PC-9 (cell line): ENCODE data around the gene KCNH2. TPM values are rescaled to one million over a fixed set of nuclear protein-coding genes. Genes with fewer than 3 reads are reported as not detected.

Experiments
- BruUV-seq: library from RNA; stranded (reverse); fragments of 400-500 nt; replicated peaks from 2 replicates; lab custom pipeline; 2021; lab: Mats Ljungman, UMichigan
- CTCF ChIA-PET: fragments of 300-600 bp; sonication (Branson Sonifier 250); formaldehyde crosslinking; loops from one replicate; lab custom pipeline; 2022; ENCODE audit warnings: antibody characterized with exemption; lab: Charles Lee
- POLR2A ChIA-PET: fragments of 300-600 bp; sonication (Branson Sonifier 250); formaldehyde crosslinking; loops from one replicate; lab custom pipeline; 2022; ENCODE audit warnings: antibody characterized with exemption; ENCODE audit not compliant: unreplicated experiment; lab: Charles Lee
- DNase-seq, 2 experiments: peaks; one replicate each; pipeline versions ENCODE4 v3.0.0 to v3.0.0-alpha.2; 2015 to 2022; ENCODE audit warnings: mixed read lengths in 1 of 2
- H2AFZ ChIP-seq: fragments of 200-600 bp; sonication (generic); 2 replicates; pipeline ENCODE4 v1.8.1; 2017; ENCODE audit warnings: antibody characterized with exemption
- H3F3A ChIP-seq: fragments of 200-600 bp; sonication (generic); 2 replicates; pipeline ENCODE4 v1.8.1; 2017; ENCODE audit warnings: antibody characterized with exemption, mild to moderate bottlenecking, low read depth; ENCODE audit not compliant: insufficient read depth
- H3K27ac ChIP-seq: fragments of 200-600 bp; sonication (generic); 2 replicates; pipeline ENCODE4 v1.6.1; 2016; ENCODE audit warnings: mixed run types
- H3K27me3 ChIP-seq: fragments of 200-600 bp; sonication (generic); 2 replicates; pipeline ENCODE4 v1.6.1; 2016; ENCODE audit warnings: low read depth, mixed run types; ENCODE audit not compliant: insufficient read depth
- H3K36me3 ChIP-seq: fragments of 200-600 bp; sonication (generic); 2 replicates; pipeline ENCODE4 v1.6.1; 2016; ENCODE audit warnings: low read depth, mixed run types
- H3K4me1 ChIP-seq: fragments of 200-600 bp; sonication (generic); replicated peaks from 2 replicates; pipeline ENCODE4 v1.6.1; 2016; ENCODE audit warnings: mixed run types; ENCODE audit not compliant: insufficient read depth
- H3K4me2 ChIP-seq: fragments of 200-600 bp; sonication (generic); 2 replicates; pipeline ENCODE4 v1.6.1; 2017; ENCODE audit warnings: mixed run types
- H3K4me3 ChIP-seq: fragments of 200-600 bp; sonication (generic); 2 replicates; pipeline ENCODE4 v1.6.1; 2016; ENCODE audit warnings: mixed run types
- H3K79me2 ChIP-seq: fragments of 200-600 bp; sonication (generic); 2 replicates; pipeline ENCODE4 v1.6.1; 2017; ENCODE audit warnings: low read depth, mixed run types
- H3K9me2 ChIP-seq: fragments of 200-600 bp; sonication (generic); 2 replicates; pipeline ENCODE4 v1.8.1; 2017; ENCODE audit warnings: mild to moderate bottlenecking; ENCODE audit not compliant: insufficient read depth
- H3K9me3 ChIP-seq: fragments of 200-600 bp; sonication (generic); 2 replicates; pipeline ENCODE4 v1.8.1; 2016; ENCODE audit warnings: low read depth; ENCODE audit not compliant: insufficient read depth
- H4K20me1 ChIP-seq: fragments of 200-600 bp; sonication (generic); 2 replicates; pipeline ENCODE4 v1.8.1; 2017; ENCODE audit not compliant: insufficient read depth
- EZH2 ChIP-seq: fragments of 200-600 bp; sonication (generic); IDR thresholded peaks from 2 replicates; pipeline ENCODE4 v1.8.0; 2017; ENCODE audit warnings: antibody characterized with exemption, low read depth
- intact Hi-C: fragments of 100-400 bp; cut with micrococcal nuclease; formaldehyde crosslinking; loops from one replicate; pipeline ENCODE4 v1.10.0; 2022; ENCODE audit not compliant: unreplicated experiment
- total RNA-seq: library from RNA; stranded (reverse); gene quantifications from 2 replicates; pipeline ENCODE4 v1.2.3, GENCODE V29; 2021
- TF ChIP-seq, protein P1 (sequence below): fragments of 200-600 bp; sonication (generic); conservative IDR thresholded peaks from 2 replicates; pipeline ENCODE4 v1.6.1; 2017; ENCODE audit warnings: mixed run types, antibody characterized with exemption, mild to moderate bottlenecking, moderate library complexity

The KCNH2 gene
- total RNA-seq, 1 experiment from 2014 or later: 1.5 TPM

DNA sequence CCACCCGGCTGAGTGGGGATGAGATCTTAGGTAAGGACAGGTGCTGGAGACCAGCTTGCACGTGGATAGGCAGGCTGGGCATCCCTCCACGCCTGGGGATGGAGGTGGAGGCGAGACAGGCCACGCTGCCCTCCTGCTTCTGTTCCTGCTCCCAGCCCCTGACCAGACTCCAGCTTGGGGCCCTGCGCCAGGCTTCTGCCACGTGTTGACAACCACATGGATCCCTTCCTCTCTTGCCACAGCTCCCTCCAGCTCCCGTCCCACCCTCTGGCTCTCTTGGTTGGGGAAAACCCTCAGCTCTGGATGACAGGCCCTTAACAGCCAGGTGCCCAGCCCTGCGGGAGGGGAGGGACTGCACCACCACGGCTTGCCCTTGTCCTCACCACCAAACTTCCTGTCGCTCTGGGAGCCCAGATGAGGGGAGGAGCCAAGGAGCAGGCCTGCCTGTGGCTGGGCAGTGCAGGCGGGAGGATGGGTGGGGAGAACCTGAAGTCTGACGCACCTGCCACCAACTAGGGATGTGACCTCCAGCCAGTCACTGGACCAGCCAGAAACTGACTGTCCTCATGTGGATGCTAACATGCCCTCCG lies 36.0 kb downstream of the KCNH2 start:
- H2AFZ ChIP-seq: no peak overlapping the region
- no peaks in the 10 kb centered on the region for H3K9me2 ChIP-seq
- no peak overlapping the region for H3K4me2 ChIP-seq
- H3K4me1 ChIP-seq: no peaks in the 10 kb centered on the region
- DNase-seq: peak in 1 of 2 experiments; percentile 74
- H3F3A ChIP-seq: no peaks in the 10 kb centered on the region
- peaks cover 81% of the 10 kb centered on the region for H3K27me3 ChIP-seq
- H3K27ac ChIP-seq: no peak overlapping the region
- H3K9me3 ChIP-seq: no peaks in the 10 kb centered on the region
- TF ChIP-seq, protein P1, sequence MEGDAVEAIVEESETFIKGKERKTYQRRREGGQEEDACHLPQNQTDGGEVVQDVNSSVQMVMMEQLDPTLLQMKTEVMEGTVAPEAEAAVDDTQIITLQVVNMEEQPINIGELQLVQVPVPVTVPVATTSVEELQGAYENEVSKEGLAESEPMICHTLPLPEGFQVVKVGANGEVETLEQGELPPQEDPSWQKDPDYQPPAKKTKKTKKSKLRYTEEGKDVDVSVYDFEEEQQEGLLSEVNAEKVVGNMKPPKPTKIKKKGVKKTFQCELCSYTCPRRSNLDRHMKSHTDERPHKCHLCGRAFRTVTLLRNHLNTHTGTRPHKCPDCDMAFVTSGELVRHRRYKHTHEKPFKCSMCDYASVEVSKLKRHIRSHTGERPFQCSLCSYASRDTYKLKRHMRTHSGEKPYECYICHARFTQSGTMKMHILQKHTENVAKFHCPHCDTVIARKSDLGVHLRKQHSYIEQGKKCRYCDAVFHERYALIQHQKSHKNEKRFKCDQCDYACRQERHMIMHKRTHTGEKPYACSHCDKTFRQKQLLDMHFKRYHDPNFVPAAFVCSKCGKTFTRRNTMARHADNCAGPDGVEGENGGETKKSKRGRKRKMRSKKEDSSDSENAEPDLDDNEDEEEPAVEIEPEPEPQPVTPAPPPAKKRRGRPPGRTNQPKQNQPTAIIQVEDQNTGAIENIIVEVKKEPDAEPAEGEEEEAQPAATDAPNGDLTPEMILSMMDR: no peak
- TF ChIP-seq EZH2: no peak
- H4K20me1 ChIP-seq: no peaks in the 10 kb centered on the region
- CTCF ChIA-PET: no interaction called here
- POLR2A ChIA-PET: no interaction called here
- no peak overlapping the region for H3K4me3 ChIP-seq
- no peaks in the 10 kb centered on the region for H3K79me2 ChIP-seq
- intact Hi-C loops: loop anchor here (5.0 kb wide), 1 partner anchor 40 kb away; no protein-coding TSS in a partner anchor
- H3K36me3 ChIP-seq: no peaks in the 10 kb centered on the region
- no TSS peak for BruUV-seq

DNA sequence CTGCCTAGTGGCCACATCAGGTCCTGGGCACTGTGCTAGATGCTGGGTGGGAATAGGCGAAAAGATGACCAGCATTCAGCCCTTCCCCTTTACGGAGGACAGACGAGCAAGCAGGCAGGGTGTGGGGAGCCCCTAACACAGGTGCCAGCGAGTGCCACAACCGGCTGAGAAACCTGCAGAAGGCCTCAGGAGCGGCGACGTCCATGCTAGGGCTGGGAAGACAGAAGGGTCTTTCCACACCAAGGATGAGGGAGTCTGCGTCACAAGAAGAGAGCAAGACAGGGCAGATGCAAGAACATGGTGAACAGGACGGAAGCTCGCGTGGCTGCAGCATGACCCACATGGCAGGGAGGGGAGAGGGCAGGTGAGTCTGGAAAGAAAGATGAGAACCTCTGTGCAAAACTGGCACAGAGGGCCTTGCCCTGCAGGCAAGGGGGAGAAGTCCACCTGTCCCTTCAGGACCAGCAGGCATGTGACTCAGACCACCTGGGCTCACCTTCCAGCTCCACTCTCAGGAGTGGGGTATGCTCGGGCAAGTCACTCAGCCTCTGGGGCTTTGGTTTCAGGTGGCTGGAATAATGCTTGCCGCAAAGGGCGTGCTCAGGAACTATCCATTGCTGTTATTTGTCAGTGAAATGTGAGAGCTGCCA lies 36.6 kb downstream of the KCNH2 start:
- Histone ChIP-seq H3K36me3 (no peaks in the 10 kb centered on the region), H2AFZ (no peak overlapping the region), H3K4me3 (no peak overlapping the region), H3K79me2 (no peaks in the 10 kb centered on the region), H3K4me2 (no peak overlapping the region), H3K27ac (no peak overlapping the region), H4K20me1 (no peaks in the 10 kb centered on the region), H3K4me1 (no peaks in the 10 kb centered on the region), H3K9me3 (no peaks in the 10 kb centered on the region), H3K27me3 (peaks cover 81% of the 10 kb centered on the region), H3K9me2 (no peaks in the 10 kb centered on the region), H3F3A (no peaks in the 10 kb centered on the region)
- ChIA-PET POLR2A (no interaction called here), CTCF (no interaction called here)
- BruUV-seq: no TSS peak
- intact Hi-C loops: loop anchor here (5.0 kb wide), 1 partner anchor 39 kb away; no protein-coding TSS in a partner anchor
- no peak for TF ChIP-seq EZH2
- TF ChIP-seq, protein P1: no peak
- no peak for DNase-seq

DNA sequence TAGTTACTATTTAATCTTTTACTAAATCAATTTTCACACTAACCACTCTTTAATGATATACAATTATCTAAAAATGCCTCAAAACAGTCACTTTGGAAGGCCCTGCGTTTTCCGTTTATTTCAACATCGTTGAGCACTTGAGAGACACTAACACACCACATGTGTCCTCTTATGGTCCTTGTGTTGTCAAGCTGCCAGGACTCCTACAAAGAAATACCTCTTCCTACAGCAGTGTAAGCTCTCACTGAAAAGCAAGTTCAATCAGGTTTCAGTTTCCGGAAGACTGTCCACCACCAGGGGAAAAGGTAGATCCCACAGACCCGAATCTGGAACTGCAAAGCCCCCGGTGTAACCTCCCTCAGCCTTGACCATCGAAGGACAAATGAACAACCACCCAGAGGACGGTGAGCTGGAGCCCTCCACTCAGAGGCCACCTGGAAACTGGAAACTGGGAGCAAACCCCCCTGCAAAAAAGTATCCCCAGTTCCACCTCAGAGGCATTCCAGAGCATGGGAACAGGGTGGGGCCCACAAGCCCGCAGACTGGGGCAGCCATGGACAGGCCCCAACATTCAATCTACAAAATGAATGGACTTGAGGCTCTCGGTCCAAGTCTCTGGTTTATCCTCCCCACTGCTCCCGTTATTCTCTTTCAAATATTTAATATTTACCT lies 37.6 kb downstream of the KCNH2 start:
- no peaks in the 10 kb centered on the region for H3K4me1 ChIP-seq
- DNase-seq: no peak
- no TSS peak for BruUV-seq
- H3K4me2 ChIP-seq: no peak overlapping the region
- no peak overlapping the region for H2AFZ ChIP-seq
- POLR2A ChIA-PET: no interaction called here
- no peaks in the 10 kb centered on the region for H3K79me2 ChIP-seq
- no peaks in the 10 kb centered on the region for H4K20me1 ChIP-seq
- CTCF ChIA-PET: no interaction called here
- TF ChIP-seq, protein P1: no peak
- no peak for TF ChIP-seq EZH2
- H3F3A ChIP-seq: no peaks in the 10 kb centered on the region
- H3K9me2 ChIP-seq: no peaks in the 10 kb centered on the region
- no peaks in the 10 kb centered on the region for H3K36me3 ChIP-seq
- no peak overlapping the region for H3K4me3 ChIP-seq
- peaks cover 81% of the 10 kb centered on the region for H3K27me3 ChIP-seq
- H3K9me3 ChIP-seq: no peaks in the 10 kb centered on the region
- H3K27ac ChIP-seq: no peak overlapping the region
- intact Hi-C loops: loop anchor here (5.0 kb wide), 1 partner anchor 38 kb away; no protein-coding TSS in a partner anchor
